Upper lobe of right lung (tissue), 1 donor: ENCODE data around the gene MRLN. TPM values are rescaled to one million over a fixed set of nuclear protein-coding genes. Genes with fewer than 3 reads are reported as not detected.
"Not testable (repeated sequence)": the region's sequence is repeated elsewhere in the genome, so short reads cannot be mapped to it uniquely, and the experiment has no call there.

Experiments
- ATAC-seq: fragments of 200-7000 bp; cut with Tn5 transposase; one replicate; pipeline ENCODE4 v1.9.1; 2020; ENCODE audit warnings: mild to moderate bottlenecking, moderate library complexity
- DNase-seq: peaks from one replicate; pipeline ENCODE4 v3.0.0-alpha.2; 2020
- H3K27ac ChIP-seq: fragments of 200-600 bp; one replicate; pipeline ENCODE4 v1.8.0; 2022
- H3K27me3 ChIP-seq: fragments of 200-600 bp; one replicate; pipeline ENCODE4 v1.8.0; 2022; ENCODE audit warnings: mild to moderate bottlenecking
- H3K36me3 ChIP-seq: fragments of 200-600 bp; one replicate; pipeline ENCODE4 v1.8.0; 2022
- H3K4me1 ChIP-seq: fragments of 200-600 bp; one replicate; pipeline ENCODE4 v1.8.0; 2022
- H3K4me3 ChIP-seq: fragments of 200-600 bp; one replicate; pipeline ENCODE4 v1.8.0; 2022; ENCODE audit warnings: mild to moderate bottlenecking
- H3K9me3 ChIP-seq: fragments of 200-600 bp; one replicate; pipeline ENCODE4 v1.8.0; 2022
- intact Hi-C: fragments of 100-400 bp; cut with DNase I; formaldehyde crosslinking; loops from one replicate; pipeline ENCODE4 v1.11.0; 2022
- total RNA-seq: library from RNA; stranded (reverse); fragmentation: NEBNext Ultra II Directional; extraction: Animal tissue kit (Norgen Biotek cat#: 25700); gene quantifications from one replicate; pipeline ENCODE4 v1.2.1, GENCODE V29; 2021
- TF ChIP-seq, protein P1 (sequence below): fragments of 200-600 bp; IDR thresholded peaks from one replicate; pipeline ENCODE4 v1.8.0; 2022; ENCODE audit warnings: antibody characterized with exemption
- donor health status: DM: no; HTN: yes; CAD: no; lungs with severe emphysema.

Gene MRLN
- total RNA-seq, 1 donor from 2014 or later = not detected

DNA sequence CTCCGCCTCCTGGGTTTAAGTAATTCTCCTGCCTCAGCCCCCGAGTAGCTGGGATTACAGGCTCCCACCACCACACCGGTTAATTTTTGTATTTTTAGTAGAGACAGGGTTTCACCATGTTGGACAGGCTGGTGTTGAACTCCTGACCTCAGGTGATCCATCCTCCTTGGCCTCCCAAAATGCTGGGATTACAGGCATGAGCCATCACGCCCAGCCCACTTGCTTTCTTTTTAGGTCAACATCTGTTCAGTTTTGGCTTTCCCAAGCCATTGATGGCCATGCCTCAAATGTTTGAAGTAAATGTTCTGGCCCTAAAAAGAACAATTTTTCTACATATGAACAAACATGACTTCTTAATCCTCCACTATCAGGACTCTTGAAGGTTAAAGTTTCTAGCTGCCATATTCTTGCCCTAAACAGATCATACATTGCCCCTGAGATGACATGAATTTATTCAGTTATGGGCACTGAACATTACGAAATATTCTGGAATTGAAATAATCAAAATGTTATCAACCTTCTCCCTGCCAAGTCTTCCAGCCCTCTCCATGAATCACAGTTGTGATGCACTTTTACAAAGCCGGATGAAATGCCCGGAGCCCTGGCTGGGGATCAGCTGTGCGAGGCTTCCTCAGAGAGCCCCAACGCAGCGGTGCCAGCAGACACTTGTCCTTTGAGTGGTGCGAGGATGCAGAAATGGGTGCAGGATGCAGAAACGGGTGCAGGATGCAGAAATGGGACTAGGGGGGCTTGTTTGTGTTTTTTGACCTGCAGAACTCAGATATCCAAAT lies 2.9 kb downstream of the MRLN start:
- ATAC-seq (no peak), DNase-seq (no peak)
- intact Hi-C loops = no loop called here
- no peaks in the 10 kb centered on the region for H3K36me3 ChIP-seq
- TF ChIP-seq, protein P1, sequence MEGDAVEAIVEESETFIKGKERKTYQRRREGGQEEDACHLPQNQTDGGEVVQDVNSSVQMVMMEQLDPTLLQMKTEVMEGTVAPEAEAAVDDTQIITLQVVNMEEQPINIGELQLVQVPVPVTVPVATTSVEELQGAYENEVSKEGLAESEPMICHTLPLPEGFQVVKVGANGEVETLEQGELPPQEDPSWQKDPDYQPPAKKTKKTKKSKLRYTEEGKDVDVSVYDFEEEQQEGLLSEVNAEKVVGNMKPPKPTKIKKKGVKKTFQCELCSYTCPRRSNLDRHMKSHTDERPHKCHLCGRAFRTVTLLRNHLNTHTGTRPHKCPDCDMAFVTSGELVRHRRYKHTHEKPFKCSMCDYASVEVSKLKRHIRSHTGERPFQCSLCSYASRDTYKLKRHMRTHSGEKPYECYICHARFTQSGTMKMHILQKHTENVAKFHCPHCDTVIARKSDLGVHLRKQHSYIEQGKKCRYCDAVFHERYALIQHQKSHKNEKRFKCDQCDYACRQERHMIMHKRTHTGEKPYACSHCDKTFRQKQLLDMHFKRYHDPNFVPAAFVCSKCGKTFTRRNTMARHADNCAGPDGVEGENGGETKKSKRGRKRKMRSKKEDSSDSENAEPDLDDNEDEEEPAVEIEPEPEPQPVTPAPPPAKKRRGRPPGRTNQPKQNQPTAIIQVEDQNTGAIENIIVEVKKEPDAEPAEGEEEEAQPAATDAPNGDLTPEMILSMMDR = no peak
- H3K4me1 ChIP-seq = no peaks in the 10 kb centered on the region
- no peaks in the 10 kb centered on the region for H3K27me3 ChIP-seq
- H3K27ac ChIP-seq = no peak overlapping the region
- no peak overlapping the region for H3K4me3 ChIP-seq
- H3K9me3 ChIP-seq = no peaks in the 10 kb centered on the region

DNA sequence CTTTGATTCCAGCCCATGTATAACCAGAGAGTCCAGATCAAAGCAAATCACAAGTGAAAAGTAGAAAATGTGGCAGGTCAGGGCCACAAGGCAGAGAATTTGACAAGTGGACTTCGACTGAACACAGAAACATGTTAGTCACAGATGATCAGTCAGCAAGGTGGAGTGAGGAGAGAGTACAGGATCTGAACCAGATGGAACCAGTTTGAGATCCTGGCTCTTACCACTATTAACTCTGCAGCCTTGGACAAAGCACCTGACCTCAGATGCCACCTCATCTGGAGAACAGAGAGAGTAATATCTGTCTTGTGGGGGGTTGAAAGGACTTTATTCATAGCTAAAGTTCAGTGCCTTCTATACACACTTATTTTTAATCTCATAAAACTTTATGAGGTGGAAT lies 4.4 kb downstream of the MRLN start:
- H3K36me3 ChIP-seq = no peaks in the 10 kb centered on the region
- H3K4me1 ChIP-seq = no peaks in the 10 kb centered on the region
- ATAC-seq = no peak
- TF ChIP-seq, protein P1 = no peak
- no peaks in the 10 kb centered on the region for H3K9me3 ChIP-seq
- no peak for DNase-seq
- H3K27me3 ChIP-seq = no peaks in the 10 kb centered on the region
- H3K4me3 ChIP-seq = no peak overlapping the region
- H3K27ac ChIP-seq = no peak overlapping the region
- intact Hi-C loops = no loop called here

DNA sequence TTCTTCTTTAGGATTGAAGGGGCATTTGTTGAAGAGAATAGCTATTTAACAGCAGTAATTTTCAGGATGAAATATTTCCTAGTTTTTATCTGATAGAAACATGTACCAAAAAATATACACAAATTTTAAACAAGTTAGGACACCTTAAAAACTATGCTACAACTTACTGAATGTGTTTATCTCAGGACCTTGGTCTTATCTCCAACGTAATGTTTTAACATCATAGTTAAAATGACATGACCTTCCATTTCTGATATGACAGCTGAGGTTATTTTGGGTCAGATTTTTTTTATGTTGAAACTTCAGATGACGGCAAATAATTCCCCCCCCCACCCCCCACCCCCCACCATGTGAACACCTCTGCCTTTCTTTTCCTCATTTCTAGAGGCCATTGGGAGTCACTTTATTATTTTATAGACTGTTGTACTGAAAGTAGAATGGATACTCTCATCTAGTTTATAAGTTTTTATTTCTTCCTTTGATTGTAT lies 8.0 kb downstream of the MRLN start:
- H3K36me3 ChIP-seq = no peaks in the 10 kb centered on the region
- no peak overlapping the region for H3K27ac ChIP-seq
- intact Hi-C loops = no loop called here
- no peaks in the 10 kb centered on the region for H3K4me1 ChIP-seq
- TF ChIP-seq, protein P1 = no peak
- no peaks in the 10 kb centered on the region for H3K9me3 ChIP-seq
- no peak for DNase-seq
- H3K27me3 ChIP-seq = no peaks in the 10 kb centered on the region
- no peak overlapping the region for H3K4me3 ChIP-seq
- ATAC-seq = no peak

DNA sequence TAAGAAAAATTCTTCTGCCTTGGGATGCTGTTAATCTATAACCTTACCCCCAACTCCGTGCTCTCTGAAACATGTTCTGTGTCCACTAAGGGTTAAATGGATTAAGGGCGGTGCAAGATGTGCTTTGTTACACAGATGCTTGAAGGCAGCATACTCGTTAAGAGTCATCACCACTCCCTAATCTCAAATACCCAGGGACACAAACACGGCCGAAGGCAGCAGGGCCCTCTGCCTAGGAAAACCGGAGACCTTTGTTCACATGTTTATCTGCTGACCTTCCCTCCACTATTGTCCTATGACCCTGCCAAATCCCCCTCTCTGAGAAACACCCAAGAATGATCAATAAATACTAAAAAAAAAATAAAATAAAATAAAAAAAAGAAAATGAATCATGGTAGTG lies 8.5 kb downstream of the MRLN start:
- H3K36me3 ChIP-seq, DNase-seq, H3K4me3 ChIP-seq, intact Hi-C loops, H3K4me1 ChIP-seq, H3K27me3 ChIP-seq, ATAC-seq, H3K9me3 ChIP-seq, H3K27ac ChIP-seq: not testable (repeated sequence)

DNA sequence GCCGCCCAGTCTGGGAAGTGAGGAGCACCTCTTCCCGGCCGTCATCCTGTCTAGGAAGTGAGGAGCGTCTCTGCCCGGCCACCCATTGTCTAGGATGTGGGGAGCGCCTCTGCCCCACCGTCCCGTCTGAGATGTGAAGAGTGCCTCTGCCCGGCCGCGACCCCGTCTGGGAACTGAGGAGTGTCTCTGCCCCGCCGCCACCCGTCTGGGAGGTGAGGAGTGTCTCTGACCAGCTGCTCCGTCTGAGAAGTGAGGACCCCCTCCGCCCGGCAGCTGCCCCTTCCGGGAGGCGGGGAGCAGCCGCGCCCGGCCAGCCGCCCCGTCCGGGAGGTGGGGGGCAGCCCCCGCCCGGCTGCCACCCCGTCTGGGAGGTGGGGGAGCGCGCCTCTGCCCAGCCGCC lies 9.1 kb downstream of the MRLN start:
- H3K4me1 ChIP-seq, H3K9me3 ChIP-seq, intact Hi-C loops, H3K27me3 ChIP-seq, DNase-seq, H3K27ac ChIP-seq, H3K36me3 ChIP-seq, H3K4me3 ChIP-seq, ATAC-seq: not testable (repeated sequence)

DNA sequence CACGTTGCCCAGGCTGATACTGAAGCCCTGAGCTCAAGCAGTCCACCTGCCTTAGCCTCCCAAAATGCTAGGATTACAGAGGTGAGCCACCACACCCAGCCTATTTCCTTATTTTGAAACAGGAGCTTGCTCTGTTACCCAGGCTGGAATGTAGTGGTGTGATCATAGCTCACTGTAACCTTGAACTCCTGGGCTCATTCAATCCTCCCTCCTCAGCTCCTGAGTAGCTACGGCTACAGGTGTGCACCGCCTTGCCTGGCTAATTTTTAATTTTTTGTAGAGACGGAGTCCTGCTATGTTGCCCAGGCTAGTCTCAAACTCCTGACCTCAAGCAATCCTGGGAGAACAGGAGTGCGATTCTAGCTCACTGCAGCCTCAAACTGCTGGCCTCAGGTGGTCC lies 11.7 kb downstream of the MRLN start:
- intact Hi-C loops = no loop called here
- no peaks in the 10 kb centered on the region for H3K36me3 ChIP-seq
- no peak overlapping the region for H3K27ac ChIP-seq
- H3K4me1 ChIP-seq = no peaks in the 10 kb centered on the region
- ATAC-seq (no peak), DNase-seq (no peak)
- no peak overlapping the region for H3K4me3 ChIP-seq
- H3K27me3 ChIP-seq = no peaks in the 10 kb centered on the region
- TF ChIP-seq, protein P1 = no peak
- no peaks in the 10 kb centered on the region for H3K9me3 ChIP-seq
